Left renal pelvis (tissue), 4 donors: ENCODE results near the gene TAF11. TPM values are rescaled to one million over a fixed set of nuclear protein-coding genes. Genes with fewer than 3 reads are reported as not detected.
"Not testable (repeated sequence)": the region's sequence is repeated elsewhere in the genome, so short reads cannot be mapped to it uniquely, and the experiment has no call there.

Experiments
- DNase-seq, 4 donors: peaks; one replicate each; pipeline ENCODE4 v3.0.0-alpha.2; 2013; ENCODE audit warnings: low read depth in 4 of 4, low spot score in 3 of 4
- polyA plus RNA-seq, 4 donors: library from polyadenylated mRNA; unstranded; fragments of 120-200 nt; gene quantifications; one replicate each; pipeline ENCODE4 v1.2.1, GENCODE V29; 2013; ENCODE audit not compliant: insufficient read length in 4 of 4

The TAF11 gene, protein sequence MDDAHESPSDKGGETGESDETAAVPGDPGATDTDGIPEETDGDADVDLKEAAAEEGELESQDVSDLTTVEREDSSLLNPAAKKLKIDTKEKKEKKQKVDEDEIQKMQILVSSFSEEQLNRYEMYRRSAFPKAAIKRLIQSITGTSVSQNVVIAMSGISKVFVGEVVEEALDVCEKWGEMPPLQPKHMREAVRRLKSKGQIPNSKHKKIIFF
- polyA plus RNA-seq, result 10 to 100 TPM; 45.1 to 51.1 (median 47.6) TPM

- DNase-seq, result peak; percentile 91 to 96 (median 95)
Measured at GRCh38 chr6:34887753-34888513, at the start of gene TAF11. TAF11 (minus strand) TSS chr6:34888042; CDS start chr6:34887957, 85 bp downstream.

DNA sequence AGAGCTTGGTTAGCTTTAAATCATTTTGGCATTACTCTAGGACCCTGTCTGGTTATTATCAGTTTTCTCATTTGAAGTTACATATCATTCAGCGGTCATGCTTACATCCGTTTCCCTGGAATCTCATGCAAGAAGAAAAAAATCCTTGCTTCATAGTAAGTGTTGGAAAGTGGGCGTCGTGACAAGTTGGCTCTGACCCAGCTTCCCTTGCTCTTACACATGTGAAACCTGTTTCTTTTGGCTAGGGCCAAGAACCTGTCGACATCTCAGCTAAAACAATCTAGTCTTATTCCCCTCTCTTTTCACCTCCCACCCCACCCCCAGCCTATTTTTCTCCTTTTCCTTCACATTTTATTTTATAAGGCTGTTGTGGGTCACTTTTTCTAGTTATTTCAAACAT, 46.7 kb upstream of the TAF11 start:
- peak; percentile 27 to 50 (median 36) for DNase-seq

DNA sequence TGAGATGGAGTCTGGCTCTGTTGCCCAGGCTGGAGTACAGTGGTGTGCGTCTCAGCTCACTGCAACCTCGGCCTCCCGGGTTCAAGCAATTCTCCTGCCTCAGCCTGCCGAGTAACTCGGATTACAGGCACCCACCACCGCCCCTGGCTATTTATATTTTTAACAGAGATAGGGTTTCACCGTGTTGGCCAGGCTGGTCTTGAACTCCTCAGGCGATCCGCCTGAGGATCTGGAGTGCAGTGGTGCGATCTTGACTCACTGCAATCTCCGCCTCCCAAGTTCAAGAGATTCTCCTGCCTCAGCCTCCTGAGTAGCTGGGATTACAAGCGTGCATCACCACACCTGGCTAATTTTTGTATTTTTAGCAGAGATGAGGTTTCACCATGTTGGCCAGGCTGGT, 44.4 kb upstream of the TAF11 start:
- not testable (repeated sequence) for DNase-seq

- no peak for DNase-seq
Measured at GRCh38 chr6:34930221-34930620, 42.4 kb upstream of the TAF11 start.

DNA sequence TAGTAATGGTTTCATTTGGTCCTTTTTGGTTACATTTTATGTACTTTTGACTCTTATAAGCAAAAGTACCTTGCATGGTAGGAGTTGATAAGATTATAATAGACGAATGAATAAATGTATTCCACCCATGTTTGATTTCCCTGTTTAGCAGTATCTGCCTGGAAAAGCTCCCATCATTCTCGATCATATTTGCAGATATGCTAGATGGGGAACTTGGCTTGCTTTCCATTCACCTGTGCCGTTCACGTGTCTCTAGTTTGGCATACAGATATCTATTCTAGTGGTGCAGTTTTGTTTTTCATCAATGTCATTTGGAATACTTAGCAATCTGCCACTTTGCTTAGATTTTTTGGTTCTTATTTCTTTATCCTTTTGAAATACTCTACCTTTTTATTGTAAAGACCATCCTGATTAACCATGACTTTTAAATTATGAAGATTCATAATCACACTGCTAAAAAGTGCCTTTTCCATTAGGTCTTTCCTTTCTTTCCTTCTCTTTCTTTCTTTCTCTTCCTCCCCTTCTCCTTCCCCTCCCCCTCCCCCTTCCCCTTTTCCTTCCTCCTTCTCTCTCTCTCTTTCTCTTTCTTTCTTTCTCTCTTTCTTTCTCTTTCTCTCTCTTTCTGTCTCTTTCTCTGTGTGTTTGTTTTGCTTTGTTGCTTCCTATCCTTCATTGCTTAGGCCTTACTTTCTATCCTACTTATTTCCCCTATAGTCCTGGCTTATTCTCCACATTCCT, 41.6 kb upstream of the TAF11 start:
- no peak for DNase-seq

- DNase-seq, result no peak
Measured at GRCh38 chr6:34928695-34929094, 40.9 kb upstream of the TAF11 start.

DNA sequence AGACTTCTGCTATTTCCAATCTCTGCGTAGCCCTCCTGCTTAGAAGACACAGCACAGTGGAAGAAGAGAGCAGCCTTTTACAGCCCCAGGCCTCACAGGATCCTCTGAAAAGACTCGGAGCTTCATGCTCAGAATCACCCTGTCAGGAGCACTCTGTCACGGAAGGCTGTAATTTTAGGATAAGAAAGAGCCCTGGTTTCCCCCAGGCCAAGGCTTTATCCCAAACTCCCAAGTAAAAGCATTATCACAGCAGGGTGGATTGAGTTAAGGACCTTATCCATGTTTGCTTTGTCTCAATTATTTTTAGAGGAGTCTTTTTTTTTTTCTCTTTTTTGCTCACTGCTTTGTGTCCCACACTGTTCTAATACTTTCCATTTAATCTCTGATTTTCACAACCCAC, 40.4 kb upstream of the TAF11 start:
- DNase-seq, result no peak

DNA sequence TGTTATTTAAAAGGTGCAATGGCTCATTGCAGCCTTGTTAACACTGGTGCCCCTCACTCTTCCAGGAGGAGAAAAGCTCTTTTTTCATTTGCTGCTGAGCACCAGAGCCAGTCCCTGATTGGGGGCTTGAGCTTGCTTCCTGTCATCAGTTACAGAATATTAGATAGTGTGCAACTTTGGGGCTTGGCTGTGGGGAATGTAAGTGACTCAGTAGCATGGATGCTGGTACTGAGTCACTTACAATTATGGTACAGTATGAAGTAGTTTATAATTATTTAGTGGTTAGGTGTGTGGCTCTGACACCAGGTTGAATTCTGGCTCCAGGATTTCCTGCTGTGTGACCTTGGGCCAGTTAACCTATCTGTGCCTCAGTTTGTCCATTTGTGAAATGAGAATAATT, 38.8 kb upstream of the TAF11 start:
- DNase-seq, result no peak

DNA sequence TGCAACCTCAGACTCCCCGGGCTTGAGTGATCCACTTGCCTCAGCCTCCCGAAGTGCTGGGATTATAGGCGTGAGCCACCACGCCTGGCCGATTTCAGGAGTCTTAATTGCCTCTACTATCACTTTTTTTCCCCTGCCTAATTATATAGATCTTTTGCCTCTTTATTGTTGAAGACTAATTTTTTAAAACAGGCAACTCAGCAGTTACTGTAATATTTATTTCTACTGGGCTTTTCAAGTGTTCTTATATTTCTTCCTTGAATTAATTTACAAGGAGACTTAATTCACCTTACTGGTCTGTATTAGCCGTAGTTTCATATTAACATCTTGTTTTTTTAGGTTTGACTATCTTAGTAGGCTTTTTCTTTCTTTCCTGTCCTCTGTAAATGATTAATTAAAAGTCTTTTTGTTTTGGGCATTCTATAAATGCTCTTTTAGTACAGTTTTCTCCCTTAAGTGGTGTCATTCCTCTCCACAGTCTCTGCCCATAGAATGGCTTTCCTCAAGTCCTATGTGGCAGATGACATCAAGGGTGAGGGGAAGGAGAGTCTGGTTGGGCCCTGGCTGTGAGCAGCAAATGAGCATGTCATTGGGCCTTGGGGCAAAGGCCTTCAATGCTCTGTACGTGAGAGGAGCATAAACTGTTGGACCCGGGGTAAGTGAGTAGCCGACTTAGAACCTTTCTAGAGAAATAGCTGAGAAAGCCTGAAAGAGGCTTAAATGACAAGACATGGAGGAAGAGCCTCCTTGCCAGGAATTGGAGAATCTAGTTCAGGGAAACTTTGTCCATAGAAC, 37.2 kb upstream of the TAF11 start:
- DNase-seq, result no peak

DNA sequence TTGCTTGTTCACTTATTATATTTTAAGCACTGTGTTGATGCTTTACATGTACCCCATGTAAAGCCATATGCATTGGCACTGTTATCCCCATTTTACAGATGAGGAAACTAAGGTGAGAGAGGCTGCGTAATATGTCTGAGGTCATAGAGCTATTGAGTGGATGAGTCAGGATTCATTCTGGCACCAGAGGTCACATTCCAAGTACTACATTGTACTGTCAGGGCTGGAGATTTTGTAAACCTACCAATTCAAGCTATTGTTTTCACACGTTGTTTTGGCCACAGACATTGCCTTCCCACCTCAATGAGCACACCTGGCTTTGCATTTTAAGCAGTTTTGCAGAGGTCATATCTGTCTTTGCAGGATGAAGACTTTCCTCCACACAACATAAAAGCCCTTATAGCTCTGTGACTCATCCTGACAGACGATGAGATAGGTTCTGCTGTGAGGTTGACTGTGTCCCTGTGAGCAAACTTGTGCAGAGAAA, 34.4 kb upstream of the TAF11 start:
- no peak for DNase-seq

GRCh38 chr6:34920097-34920496, 32.3 kb upstream of the TAF11 start:
- DNase-seq, result no peak

DNA sequence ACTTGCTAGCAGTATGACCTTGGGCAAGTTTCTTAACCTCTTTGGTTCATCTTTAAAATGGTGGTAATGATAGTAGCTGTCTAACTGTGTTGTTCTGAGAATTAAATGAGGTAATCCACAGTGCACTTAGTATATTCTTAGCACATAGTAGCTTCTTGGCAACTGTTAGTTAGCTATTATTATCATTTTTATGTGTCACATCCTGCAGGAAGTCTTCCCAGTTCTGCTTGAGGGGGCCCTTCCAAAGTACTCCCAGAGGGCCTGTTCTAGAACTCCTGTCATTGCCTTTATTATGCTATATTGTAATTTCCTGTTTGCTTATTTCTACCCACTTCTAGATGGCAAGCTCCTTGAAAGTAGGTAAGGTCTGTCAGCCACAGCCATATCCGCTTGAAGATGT, 31.8 kb upstream of the TAF11 start:
- no peak for DNase-seq

GRCh38 chr6:34917626-34918285, 29.9 kb upstream of the TAF11 start:
- no peak for DNase-seq

DNA sequence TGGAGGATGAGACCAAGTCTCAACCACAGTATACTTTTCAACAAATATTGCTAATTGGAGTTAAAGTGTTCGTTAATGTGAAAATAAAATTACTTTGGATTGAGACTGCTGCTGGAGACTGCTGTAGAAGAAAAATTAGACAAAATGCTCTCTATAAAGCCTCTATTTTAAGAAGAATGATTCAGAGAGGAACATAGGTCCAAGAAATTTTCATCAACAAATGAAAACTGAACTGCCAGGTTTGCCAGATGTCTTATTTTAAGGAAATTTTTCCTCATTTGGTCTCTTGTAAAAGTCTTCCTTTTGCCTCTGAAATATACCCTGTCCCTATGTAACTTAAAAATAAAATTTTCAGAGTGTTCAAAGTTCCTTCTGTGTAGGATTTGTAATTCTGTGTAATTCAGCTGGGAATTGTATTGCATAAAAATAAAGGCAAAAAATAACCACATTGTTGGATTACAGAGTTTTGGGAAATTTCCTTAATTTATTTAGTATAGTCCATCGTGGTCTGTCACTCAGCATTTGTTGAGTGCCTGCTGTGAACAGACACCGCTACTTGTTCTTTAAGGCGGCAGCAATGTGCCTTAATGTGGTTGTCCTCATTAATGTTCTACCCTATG, 28.6 kb upstream of the TAF11 start:
- DNase-seq, result no peak

DNA sequence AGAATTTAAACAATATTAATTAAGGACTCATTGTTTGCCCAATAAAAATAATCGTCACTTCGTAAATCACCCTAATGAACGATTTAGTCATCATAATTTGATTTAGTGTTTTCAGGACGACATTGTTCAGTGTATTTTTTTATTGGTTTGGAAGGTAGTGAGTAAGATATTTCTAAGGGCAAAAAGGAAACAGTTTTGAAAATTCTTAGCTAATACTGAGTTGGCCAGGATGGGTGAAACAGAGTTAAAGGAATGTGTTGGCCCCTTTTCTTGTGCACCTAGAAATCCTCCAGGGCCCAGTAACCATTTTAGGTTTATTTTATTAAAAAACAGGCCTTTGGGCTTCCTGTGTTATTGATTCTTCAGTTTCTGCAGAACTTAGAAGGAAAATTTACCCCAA, 26.5 kb upstream of the TAF11 start:
- DNase-seq, result no peak

DNA sequence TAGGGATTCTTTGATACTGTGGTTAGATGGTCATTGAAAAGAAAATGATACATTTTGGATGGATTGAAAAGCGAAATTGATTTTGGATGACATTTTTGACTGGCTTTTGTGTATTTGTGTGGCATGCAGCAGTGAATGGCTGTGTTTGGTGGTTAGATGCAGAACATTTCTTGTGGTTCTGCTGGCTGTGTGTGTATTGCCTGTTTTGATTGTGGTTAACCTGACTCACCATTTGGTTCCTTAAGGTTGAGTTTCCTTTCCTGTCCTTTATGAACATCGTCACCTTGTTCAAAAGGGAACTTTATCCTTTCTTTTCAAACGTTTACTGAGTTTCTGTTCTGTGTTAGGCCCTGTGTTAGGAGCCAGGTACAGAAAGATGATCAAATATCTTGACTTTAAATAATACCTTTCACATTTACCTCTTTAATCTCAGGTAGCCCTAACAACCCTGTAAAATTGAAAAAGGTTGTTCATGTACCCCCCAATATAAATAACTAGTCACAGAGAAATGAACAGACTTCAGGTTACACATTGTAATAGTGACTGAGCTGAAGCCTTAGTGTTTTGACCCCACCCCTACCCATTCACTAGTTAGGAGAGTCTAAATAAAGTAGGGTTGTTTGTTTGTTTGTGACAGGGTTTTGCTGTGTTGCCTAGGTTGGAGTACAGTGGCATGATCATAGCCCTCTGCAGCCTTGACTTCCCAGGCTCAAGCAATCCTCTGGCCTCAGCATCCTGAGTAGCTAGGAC, 25.0 kb upstream of the TAF11 start:
- DNase-seq, result no peak

DNA sequence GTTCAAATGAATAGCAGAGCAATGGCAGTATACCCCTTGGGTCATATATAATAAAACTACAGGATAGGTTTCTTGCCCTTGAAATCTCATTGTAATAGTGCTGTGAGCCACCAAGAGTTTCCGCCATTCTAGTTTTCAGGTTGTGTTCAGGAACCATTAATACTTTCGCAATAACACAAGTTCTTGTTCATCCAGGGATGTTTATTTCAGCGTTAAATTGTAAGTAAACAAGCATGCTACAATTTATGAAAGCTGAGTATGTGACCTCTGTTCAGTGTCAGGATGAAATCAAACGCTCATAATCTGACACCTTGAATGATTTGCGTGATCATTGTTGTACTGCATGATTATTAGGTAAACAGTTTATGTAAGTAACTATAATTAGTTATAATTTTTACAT, 24.0 kb upstream of the TAF11 start:
- no peak for DNase-seq

DNA sequence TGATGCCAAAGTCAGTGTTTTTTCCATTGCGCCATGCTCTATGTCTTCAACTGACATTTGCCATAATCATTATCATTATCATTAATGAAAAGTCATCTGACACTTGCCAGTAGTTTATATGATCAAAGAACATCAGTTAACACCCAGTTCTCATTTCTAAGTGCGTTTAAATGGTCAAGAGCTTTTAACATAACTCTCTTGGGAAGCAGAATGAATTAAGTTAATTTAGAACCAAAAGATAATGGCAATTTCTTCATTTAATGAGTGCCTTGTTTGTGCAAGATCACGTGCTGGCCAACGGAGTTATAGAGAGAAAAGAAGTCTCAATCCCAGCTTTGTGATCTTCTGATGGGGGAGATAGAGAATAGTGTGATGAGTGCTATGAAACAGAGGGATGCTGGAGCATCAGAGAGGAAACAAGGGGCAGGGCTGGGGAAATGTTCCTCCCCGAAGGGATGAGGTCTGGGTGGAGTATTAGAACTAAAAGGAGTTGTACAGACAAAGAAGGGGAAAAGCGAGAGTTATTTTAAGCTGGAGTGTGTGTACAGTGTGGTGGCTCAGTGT, 21.6 kb upstream of the TAF11 start:
- no peak for DNase-seq

GRCh38 chr6:34908194-34908593, 20.4 kb upstream of the TAF11 start:
- no peak for DNase-seq
